HG03064 (cell line): Measurements from ENCODE around the gene ADI1.
"Not testable (repeated sequence)": the region's sequence is repeated elsewhere in the genome, so short reads cannot be mapped to it uniquely, and the experiment has no call there.

Experiments
- ATAC-seq: cut with Tn5 transposase; IDR thresholded peaks from one replicate; pipeline ENCODE4 v1.9.1; 2021; ENCODE audit warnings: low read depth; ENCODE audit not compliant: unreplicated experiment

ADI1 gene

DNA sequence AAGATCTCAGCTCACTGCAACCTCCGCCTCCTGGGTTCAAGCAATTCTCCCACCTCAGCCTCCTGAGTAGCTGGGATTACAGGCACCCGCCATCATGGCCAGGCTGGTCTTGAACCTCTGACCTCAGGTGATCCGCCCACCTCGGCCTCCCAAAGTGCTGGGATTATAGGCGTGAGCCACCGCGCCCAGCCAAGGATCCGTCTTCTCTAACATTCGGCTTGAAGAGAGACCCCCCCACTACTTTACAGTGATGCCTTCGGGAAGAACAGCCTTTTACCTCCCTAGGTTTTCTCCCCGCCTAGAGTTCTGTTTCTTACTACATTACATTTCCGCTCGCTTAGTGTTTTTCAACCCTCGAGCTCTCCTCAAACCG is 22.6 kb downstream of the ADI1 start:
- ATAC-seq = not testable (repeated sequence)

DNA sequence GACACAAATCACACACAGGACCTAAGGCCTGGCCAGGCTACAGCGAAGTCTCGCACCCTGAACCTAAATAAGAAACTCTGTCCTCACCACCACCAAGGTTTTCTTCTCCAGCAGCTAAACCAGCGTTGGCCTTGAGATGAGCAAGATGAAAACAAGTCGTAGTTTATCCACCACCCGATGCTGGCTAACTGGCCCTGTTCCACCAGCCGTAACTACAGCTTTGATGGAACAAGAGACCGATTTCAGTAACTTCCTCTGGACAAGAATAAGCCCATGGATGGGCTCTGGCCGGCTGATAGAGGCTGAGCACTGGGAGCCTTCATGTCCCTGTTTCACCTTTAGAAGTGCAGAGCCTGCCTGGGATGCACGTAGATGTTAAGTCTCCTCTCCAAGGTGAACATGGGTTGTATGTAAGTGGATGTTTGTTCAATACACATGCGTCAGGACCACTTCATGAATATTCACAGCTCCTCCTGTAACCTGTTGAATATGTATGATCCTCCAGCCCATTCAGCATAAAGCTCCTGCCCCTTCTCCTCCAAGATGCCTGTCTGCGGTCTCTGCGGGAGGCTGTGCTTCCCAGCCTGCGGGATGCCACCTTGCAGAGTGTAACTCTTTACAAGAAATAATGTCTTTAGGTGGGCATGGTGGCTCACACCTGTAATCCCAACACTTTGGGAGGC is 24.2 kb downstream of the ADI1 start:
- no peak for ATAC-seq

DNA sequence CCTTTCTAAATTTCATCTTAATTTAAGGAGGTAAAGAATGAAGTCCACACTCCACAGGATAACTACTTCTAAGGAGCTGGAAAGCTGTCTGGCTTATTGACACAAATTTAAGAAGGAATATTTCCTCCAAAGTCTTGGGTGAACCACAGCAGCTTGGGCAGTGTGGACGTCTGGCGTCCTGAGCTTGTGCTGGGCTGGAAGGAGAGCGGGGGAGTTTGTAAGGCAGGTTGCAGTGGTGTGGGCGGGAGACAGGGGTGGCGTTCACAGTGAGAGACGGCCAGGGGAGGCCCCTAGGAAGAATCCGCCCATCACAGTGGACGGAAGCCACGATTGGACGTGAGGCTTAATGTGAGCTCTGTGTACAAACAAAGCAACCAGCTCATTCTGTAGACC is 25.7 kb downstream of the ADI1 start:
- no peak for ATAC-seq

DNA sequence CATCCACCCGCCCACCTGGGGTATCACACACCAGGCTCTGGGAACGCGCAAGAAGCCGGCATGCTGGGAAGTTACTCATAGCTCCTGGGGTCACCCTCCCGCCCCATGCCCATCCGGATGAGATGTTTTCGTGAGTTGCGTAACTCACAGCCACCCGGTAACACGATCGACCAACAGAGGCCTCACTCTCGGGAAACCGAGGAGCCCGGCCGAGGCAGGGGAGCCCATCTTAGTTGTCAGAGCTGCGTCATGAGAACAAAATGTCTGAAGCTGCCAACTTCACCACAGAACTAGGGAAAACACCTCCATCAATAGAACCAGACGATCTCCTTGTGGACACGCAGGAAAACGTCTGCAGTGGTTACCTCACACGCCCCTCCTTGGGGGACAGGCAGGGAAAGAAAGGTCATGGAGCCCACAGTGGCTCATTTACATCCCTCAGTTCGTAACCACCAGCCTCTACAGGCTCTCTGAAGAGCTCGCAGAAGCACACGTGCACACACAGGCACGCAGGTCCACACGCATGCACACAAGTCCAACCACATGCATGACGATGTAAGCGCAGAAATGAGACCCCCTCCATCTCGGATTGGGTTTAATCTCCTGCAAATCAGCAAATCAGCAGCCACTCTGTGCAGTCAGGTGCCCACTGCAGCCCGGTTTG is 26.2 kb downstream of the ADI1 start:
- ATAC-seq = no peak

DNA sequence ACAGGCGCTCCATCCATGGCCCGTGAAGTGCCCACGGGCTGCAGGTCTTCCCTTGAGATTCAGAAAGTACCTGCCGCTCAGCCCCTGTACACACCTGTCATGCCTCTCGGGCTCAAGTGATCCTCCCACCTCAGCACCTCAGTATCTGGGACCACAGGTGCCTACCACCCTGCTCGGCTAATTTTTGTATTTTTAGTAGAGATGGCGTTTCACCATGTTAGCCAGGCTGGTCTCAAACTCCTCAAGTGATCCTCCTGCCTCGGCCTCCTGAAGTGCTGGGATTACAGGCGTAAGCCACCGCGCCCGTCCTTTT is 26.9 kb downstream of the ADI1 start:
- ATAC-seq = not testable (repeated sequence)

DNA sequence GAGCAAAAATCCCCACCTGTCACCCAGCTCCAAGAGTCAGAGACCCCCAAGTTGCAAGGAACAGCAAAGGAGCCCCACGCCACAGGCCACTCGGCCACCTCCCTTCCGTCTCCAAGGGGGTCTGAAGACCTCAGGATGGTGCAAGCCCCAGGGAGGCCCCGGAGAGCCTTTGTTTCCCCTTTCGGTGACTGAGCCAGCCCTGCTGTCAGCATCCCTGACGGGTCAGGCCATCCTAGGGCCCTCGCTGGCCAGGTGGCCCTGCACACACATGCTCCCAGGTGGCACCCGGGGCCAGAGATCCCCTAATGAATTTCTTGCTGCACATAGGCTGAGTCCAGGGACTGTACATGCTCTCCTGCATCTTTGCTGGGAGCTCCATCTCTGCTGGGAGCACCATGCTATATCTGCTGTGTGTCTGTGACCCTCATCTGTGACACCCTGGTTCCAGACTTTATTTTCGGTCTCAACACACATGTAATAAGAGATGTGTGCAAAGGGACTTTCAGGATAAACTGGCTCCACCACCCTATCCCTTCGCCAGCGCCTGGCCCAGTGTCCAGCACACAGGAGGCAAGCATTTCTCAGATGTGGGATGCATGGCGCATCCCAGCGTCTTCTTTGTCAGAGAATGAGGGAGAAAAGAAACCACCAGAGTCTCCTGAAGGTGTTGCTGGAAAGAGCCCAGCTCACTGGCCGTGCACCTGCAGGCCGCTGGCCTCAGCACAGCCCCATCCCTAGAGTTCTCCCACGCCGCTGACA is 27.4 kb downstream of the ADI1 start:
- ATAC-seq = no peak

DNA sequence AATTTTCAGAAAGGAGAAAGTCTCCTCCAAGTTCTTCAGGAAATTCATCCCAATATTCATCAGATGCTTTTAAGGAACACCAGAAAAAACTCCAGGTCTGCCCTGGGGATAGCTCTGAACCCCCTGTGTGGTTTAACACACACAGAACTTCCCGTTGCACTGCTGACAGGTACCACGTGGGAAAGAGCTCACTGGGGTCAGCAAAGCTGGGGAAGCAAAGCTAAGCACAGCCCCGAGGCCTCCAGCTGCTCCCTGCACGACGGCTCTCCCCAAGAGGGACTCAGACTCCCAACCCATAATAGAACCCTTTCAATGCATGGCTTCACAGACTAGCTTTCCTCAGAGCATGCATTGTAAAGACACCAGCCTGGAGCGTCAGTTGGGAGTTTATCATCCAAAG is 28.0 kb downstream of the ADI1 start:
- no peak for ATAC-seq

DNA sequence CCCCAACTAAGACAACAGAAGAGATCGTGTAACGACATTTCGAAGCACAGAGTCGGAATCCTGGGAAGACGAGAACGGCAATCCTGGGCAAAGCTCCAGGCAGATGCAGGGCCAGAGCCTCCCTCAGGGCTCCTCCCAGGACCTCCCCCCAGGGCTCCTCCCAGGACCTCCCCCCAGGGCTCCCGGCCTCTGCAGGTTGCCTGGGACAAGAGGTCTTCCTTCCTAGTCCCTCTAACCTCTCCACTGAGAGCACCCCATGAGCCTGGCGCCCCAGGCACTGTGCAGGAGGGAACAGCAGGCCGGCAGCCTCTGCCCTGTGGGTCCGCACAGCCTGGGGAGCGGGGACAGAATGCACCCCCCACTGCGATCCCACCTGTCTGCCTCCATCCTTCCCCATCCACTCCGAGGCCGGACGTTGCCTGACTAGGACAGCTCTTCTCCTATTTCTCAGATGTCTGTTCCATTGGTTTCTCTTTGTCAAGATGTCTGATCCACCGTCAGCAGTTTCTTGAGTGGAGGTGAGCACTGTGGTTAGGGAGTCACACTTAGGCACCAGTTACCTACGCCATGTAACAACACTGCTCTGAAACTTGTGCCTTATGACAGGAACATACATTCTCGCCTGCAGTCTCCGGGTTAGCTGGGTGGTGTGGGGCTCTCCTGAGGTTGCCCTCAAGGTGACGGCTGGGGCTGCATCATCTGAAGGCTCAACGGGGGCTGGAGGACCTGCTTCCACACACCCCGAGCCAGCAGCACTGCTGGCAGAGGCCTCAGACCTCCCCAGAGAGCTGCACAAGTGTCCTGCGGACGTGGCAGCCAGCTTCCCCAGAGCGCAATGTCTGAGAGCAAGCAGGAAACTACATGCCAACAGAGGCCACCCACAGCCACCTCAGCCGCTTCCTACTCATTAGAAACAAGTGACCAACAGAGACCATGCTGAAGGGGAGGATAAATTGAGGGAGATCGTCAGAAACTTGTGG is 28.9 kb downstream of the ADI1 start:
- no peak for ATAC-seq

DNA sequence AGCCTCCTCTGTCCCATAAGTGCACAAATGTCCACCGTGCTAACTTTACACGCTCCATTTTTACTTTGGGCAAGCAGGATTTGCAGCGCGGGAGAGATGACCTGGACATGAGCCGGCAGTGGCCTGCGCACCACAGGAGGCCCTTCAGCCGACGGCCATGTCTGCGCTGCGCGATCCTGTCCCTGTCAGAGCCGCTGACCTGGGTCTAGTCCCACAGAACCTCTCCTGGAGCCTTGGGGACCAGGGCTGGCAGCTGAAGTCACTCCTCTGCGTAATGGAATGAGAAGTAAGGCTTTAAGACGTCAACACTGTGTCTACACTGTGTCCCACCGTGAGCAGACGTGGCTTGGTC is 29.6 kb downstream of the ADI1 start:
- no peak for ATAC-seq

DNA sequence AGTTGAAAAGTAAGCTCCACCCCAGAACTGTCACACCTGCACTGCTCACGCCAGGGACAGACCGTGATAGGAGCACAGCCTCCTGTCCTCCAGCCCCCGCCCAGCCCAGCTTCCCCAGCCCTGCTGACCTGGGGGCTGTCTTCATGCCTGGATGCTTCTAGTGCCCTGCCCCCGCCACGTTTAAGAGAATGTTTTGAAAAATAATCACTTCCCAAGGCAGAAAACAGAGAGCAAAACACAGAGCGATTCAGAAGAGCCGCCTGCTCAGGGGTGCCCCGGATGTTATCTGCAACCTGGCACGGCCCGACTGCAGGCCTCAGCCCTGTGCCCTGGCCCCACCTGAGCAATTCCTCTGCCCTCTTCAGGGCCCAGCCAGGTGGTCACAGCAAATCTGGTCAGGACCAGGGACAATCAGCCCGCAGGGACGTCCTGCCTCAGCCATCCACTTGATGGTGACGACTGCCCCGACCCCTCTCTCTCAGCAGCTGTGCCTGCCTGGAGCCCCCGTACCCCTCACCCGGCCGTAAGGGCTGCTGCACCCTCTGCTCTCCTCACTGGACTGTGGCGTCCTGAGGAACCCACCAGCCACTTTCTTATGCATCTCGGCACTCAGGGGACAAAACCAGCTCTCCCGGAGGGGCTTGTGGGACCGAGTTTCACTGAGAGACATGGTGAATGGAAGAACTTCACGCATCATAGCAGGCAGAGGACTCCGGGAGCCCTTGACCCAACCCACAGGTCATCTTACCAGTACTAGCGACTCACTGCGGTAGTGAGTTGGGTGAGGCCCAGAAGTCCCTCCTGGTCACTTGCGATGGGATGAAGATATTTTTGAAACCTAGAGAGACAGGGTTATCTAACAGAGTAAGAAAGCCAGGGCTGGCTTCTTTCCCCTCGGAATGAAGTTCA is 30.2 kb downstream of the ADI1 start:
- ATAC-seq = no peak

DNA sequence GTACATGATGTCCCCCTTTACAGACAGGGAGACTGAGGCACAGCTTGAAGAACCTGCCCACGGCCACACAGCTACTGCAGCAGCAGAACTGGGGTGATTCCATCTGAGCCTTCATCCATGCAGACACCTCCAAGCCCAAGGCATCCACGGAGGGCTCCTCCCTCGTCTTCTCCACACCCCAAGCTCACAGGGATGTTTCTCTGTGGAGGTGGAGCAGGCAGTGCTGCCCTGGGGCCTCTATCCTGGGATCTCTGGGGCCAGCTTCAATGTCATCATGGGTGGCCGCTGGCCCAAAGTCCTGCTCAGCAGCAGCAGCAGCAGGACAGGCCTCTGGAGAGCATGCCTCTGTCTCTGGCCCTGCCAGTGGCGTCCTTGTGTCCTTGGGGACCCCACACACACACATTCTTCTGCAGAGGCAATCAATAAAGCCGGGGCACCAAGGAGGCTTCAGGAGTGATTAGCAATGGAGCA is 31.2 kb downstream of the ADI1 start:
- ATAC-seq = no peak

DNA sequence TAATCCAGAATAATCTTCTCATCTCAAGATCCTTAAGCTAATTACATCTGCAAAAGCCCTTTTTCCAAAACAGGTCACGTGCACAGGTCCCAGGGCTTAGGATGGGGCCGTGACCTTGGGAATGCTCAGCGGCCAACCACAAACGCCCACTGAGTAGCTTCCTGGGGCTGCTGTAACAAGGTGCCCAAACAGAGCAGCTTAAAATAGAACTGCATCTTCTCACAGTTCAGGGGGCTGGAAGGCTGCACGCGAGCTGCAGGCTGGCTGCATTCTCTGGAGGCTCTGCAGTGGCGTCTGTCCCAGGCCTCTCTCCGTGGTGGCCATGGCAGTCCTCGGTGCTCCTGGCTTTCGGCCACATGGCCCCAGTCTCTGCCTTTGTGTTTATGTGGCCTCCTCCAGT is 31.9 kb downstream of the ADI1 start:
- no peak for ATAC-seq

DNA sequence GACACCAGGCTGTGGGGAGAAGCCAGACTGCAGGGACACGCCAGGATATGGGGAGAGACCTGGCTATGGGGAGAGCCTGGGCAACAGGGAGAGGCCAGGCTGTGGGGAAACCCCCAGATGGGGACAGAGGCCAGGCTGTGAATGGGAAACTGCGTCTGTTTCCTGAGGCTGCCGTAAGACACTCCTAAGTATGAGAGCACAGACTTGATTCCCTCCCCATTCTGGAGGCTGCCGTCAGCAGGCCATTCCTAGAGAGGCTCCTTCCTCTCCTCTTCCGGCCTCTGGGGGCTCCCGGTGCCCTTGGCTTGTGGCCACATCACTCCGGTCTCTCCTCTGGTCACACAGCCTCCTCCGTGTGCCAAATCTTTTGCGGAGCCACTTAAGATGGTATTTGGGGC is 32.3 kb downstream of the ADI1 start:
- no peak for ATAC-seq

DNA sequence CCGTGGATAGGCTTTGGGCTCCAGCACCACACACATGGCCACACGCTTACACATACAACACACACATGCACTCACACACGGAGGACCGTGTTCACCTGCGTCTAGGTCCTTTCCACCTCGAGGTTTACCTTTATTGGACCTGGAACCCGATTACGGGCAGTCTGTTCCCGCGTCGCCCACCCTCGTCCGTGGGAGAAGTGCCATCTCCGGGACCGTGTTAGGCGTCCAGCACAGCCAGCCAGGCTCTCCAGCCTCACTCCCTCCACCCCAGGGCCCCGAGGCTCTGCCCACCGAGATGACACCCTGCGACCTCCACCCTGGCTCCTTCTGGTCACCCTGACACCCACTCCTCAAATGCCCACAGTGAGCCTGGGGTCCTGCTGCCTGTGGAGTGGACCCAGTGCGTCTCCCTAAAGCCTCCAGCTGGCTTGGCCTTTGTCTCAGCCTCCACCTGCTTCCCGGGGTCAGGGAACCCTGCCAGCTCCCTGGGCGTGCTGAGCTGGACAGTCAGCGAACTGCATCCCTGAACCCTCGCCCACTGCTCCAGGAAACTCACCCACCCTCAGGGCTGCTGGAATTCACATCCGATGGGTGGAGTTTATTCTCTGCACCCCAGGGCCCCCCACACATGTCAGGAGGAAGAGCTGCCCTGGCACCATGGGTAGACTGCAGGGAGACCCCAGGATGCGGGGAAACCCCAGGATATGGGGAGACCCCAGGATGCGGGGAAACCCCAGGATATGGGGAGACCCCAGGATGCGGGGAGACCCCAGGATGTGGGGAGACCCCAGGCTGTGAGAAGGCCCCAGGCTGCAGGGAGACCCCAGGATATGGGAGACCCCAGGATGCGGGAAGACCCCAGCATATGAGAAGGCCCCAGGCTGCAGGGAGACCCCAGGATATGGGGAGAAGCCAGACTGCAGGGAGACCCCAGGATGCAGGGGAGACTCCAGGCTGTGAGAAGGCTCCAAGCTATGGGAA is 33.0 kb downstream of the ADI1 start:
- ATAC-seq = no peak

DNA sequence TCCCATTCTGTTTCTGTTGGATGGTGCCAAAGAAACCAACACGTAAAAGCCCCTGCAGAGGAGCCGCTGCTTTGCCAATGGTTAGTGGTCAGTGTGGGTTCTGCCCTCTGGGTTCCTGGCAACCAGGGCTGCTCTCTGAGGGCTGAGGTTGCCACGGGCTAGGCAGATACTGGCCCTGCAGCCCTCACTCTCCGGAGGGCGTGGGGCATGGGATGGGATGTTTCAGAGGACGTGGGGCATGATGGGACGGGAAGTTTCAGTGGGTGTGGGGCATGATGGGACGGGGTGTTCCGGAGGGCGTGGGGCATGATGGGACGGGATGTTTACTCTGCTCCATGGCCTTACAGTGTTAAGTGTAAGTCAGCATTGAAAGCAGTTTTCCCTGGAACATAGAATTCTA is 34.2 kb downstream of the ADI1 start:
- ATAC-seq = no peak

DNA sequence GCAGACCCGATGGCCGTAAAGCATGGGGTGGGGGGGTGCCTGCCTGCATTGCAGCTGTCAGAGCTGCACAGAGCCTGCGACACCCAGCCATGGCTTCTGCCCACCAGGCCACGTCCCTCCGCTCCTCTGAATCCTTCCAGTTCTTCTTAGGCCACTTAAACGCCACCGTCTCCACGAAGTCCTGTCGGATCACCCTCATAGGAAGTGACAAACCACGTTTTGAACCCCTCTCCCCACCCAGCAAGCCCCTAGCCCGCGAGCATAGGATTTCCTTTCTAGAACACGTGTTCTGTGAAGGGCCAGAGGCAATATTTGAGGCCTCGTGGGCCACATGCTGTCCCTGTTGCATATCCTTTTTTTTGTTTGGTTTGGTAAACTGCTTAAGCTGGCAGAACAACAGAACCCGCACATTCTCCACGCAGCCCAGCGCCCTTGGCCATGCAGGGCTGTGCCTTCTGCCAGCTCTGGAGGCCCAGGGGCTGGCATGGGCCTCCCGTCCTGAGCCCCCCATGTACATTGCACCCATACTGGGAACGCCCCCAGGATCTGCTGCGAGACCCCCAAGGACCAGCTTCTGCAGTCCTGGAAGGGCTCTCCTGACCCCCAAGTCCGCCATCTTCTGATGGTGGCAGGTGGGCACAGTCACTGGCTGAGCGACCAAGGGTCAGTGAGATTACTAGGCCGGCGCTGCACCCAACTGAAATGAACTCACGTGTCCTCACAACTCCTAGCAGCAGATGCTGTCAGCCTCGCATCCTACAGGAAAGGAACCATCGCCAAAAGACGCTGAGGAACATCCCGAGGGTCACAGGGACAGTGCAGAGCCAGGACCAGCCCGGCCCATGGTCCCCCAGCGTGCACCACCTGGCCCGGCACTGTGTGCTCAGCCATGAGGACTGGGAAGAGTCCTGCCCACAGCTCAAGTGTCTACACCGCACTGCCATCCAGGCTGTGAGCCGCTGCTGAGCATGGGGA is 35.1 kb downstream of the ADI1 start:
- ATAC-seq = no peak

DNA sequence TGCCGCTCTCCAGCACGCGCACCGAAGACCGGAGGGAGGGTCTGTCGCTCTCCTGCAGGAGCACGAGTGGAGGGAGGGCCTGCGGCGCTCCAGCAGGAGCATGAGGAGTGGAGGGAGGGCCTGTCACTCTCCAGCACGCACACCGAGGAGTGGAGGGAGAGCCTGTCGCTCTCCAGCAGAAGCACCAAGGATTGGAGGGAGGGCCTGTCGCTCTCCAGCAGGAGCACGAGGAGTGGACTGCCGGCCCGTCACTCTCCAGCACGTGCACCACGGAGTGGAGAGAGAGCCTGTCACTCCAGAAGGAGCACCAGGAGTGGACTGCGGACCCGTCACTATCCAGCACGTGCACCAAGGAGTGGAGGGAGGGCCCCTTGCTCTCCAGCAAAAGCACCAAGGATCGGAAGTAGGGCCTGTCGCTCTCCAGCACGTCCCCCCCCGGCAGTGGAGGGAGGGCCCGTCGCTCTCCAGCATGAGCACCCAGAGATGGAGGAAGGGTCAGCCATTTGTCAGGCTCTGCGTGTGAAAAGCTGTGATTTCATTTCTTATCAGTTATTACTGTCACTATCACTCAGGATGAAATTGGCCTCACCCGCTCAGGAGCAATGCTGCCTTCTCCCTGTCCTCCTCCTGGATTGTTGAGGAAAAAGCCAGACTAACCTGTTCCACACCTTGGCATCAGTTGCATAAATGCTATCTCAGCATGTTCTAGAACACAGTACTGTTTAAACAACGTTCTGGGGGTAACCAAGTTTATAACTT is 35.9 kb downstream of the ADI1 start:
- no peak for ATAC-seq
